Loucy (cell line): Measurements from ENCODE around the gene DTWD1.

ENCODE experiments used
- H2AFZ ChIP-seq: fragments of 200-600 bp; sonication (generic); 2 replicates; pipeline ENCODE4 v1.6.0; 2016; ENCODE audit warnings: antibody characterized with exemption, mild to moderate bottlenecking, low read length, moderate library complexity
- H3F3A ChIP-seq: fragments of 200-600 bp; 2 replicates; pipeline ENCODE4 v1.6.0; 2016; ENCODE audit warnings: antibody characterized with exemption, low read depth, mild to moderate bottlenecking
- H3K27me3 ChIP-seq: fragments of 200-600 bp; sonication (generic); 2 replicates; pipeline ENCODE4 v1.6.1; 2014; ENCODE audit warnings: low read length, mild to moderate bottlenecking; ENCODE audit not compliant: insufficient read depth, poor library complexity, severe bottlenecking
- H3K36me3 ChIP-seq: fragments of 200-600 bp; sonication (generic); 2 replicates; pipeline ENCODE4 v1.6.1; 2016; ENCODE audit warnings: low read length; ENCODE audit not compliant: insufficient read depth
- H3K4me1 ChIP-seq: fragments of 200-600 bp; sonication (generic); 2 replicates; pipeline ENCODE4 v1.5.1; 2014; ENCODE audit warnings: low read length, mild to moderate bottlenecking; ENCODE audit not compliant: insufficient read depth, poor library complexity, severe bottlenecking
- H3K4me2 ChIP-seq: fragments of 200-600 bp; sonication (generic); 2 replicates; pipeline ENCODE4 v1.6.0; 2014; ENCODE audit warnings: antibody characterized with exemption, low read length, low read depth, mild to moderate bottlenecking; ENCODE audit not compliant: poor library complexity, severe bottlenecking
- H3K4me3 ChIP-seq: fragments of 200-600 bp; sonication (generic); 2 replicates; pipeline ENCODE4 v1.5.1; 2014; ENCODE audit warnings: low read length, mild to moderate bottlenecking, mixed read lengths; ENCODE audit not compliant: poor library complexity, severe bottlenecking
- H3K79me2 ChIP-seq: fragments of 200-600 bp; sonication (generic); 2 replicates; pipeline ENCODE4 v1.6.1; 2014; ENCODE audit warnings: low read length; ENCODE audit not compliant: insufficient read depth
- H3K9ac ChIP-seq: fragments of 200-600 bp; sonication (generic); 2 replicates; pipeline ENCODE4 v1.6.0; 2014; ENCODE audit warnings: mild to moderate bottlenecking, low read depth, low read length, moderate library complexity; ENCODE audit not compliant: poor library complexity, severe bottlenecking
- H3K9me2 ChIP-seq: fragments of 200-600 bp; sonication (generic); replicated peaks from 2 replicates; pipeline ENCODE4 v1.6.1; 2016; ENCODE audit warnings: low read depth, low read length, mixed read lengths
- H3K9me3 ChIP-seq: fragments of 200-600 bp; sonication (generic); 2 replicates; pipeline ENCODE4 v1.6.1; 2014; ENCODE audit warnings: mild to moderate bottlenecking, antibody characterized with exemption, low read length, low read depth; ENCODE audit not compliant: insufficient read depth
- H4K20me1 ChIP-seq: fragments of 200-600 bp; sonication (generic); 2 replicates; pipeline ENCODE4 v1.6.0; 2014; ENCODE audit warnings: antibody characterized with exemption, low read length, mild to moderate bottlenecking; ENCODE audit not compliant: insufficient read depth, poor library complexity, severe bottlenecking
- EZH2phosphoT487 ChIP-seq: fragments of 200-600 bp; IDR thresholded peaks from 2 replicates; pipeline ENCODE4 v1.6.1; 2018; ENCODE audit warnings: antibody characterized with exemption, mild to moderate bottlenecking, moderate library complexity, borderline replicate concordance
- TF ChIP-seq, protein P1 (sequence below): fragments of 200-600 bp; sonication (generic); conservative IDR thresholded peaks from 2 replicates; pipeline ENCODE4 v1.5.1; 2014; ENCODE audit warnings: mild to moderate bottlenecking, antibody characterized with exemption, low read length

The DTWD1 gene

DNA sequence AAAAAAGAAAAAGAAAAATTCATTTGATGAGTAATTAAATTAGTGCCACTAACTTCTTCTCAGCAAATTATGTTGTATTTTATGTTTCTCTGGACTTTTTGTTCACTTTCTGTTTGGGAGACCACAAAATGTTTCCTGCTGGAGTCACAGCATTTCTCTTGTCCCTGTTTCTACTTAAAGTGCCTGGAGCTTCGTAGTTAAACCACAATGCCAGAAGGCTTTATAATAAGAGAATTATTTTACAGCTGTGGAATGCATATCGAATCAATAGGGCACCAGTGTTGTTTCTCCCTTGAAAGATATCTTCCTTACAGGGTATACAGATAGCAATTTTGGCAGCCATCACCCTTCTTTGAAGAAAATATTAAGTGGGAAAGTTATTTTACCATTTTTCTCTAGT lies 3.2 kb downstream of the DTWD1 start:
- peak overlapping the region; percentile 97 for H3K4me2 ChIP-seq
- H3K36me3 ChIP-seq = no peaks in the 10 kb centered on the region
- no peak for TF ChIP-seq EZH2phosphoT487
- TF ChIP-seq, protein P1, sequence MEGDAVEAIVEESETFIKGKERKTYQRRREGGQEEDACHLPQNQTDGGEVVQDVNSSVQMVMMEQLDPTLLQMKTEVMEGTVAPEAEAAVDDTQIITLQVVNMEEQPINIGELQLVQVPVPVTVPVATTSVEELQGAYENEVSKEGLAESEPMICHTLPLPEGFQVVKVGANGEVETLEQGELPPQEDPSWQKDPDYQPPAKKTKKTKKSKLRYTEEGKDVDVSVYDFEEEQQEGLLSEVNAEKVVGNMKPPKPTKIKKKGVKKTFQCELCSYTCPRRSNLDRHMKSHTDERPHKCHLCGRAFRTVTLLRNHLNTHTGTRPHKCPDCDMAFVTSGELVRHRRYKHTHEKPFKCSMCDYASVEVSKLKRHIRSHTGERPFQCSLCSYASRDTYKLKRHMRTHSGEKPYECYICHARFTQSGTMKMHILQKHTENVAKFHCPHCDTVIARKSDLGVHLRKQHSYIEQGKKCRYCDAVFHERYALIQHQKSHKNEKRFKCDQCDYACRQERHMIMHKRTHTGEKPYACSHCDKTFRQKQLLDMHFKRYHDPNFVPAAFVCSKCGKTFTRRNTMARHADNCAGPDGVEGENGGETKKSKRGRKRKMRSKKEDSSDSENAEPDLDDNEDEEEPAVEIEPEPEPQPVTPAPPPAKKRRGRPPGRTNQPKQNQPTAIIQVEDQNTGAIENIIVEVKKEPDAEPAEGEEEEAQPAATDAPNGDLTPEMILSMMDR = no peak
- no peaks in the 10 kb centered on the region for H3K9me2 ChIP-seq
- no peak overlapping the region for H2AFZ ChIP-seq
- peak overlapping the region; percentile 51 for H3K9ac ChIP-seq
- peaks cover 43% of the 10 kb centered on the region for H3K4me1 ChIP-seq
- H3F3A ChIP-seq = no peaks in the 10 kb centered on the region
- no peaks in the 10 kb centered on the region; the same call in 1 of the 2 replicates for H3K9me3 ChIP-seq
- H3K79me2 ChIP-seq = peaks cover 33% of the 10 kb centered on the region
- no peaks in the 10 kb centered on the region for H4K20me1 ChIP-seq
- H3K4me3 ChIP-seq = peak overlapping the region; percentile 89
- H3K27me3 ChIP-seq = no peaks in the 10 kb centered on the region

GRCh38 chr15:49625460-49626036 lies 4.7 kb downstream of the DTWD1 start:
- H3K4me2 ChIP-seq = no peak overlapping the region
- no peaks in the 10 kb centered on the region for H3K27me3 ChIP-seq
- no peak overlapping the region for H3K9ac ChIP-seq
- H2AFZ ChIP-seq = no peak overlapping the region
- peaks cover 34% of the 10 kb centered on the region for H3K4me1 ChIP-seq
- H3K79me2 ChIP-seq = peaks cover 26% of the 10 kb centered on the region
- H4K20me1 ChIP-seq = no peaks in the 10 kb centered on the region
- no peaks in the 10 kb centered on the region; the same call in 1 of the 2 replicates for H3K9me3 ChIP-seq
- no peaks in the 10 kb centered on the region for H3K9me2 ChIP-seq
- no peaks in the 10 kb centered on the region for H3F3A ChIP-seq
- H3K36me3 ChIP-seq = no peaks in the 10 kb centered on the region
- TF ChIP-seq, protein P1 = no peak
- no peak for TF ChIP-seq EZH2phosphoT487
- H3K4me3 ChIP-seq = no peak overlapping the region

DNA sequence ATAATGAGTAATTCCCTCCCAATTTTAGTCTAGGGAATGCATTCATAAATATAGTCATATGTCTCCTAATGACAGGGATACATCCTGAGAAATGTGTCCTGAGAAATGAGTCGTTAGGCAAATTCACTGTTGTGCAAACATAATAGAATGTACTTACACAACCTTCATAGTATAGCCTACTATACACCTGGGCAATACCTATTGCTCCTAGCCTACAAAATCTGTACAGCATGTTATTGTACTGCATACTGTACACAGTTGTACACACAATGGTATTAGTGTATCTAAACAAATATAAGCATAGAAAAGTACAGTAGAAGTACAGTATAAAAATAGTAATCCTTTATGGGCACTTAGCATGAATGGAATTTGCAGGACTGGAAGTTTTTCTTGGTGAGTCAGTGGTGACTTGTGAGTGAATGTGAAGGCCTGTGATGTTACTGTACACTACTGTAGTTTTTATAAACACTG lies 6.6 kb downstream of the DTWD1 start:
- Histone ChIP-seq H3K36me3 (no peaks in the 10 kb centered on the region), H3K9ac (no peak overlapping the region), H3K4me3 (no peak overlapping the region)

More for the DNA sequence above, 6.6 kb downstream of the DTWD1 start:
- Histone ChIP-seq H3K4me2 (no peak overlapping the region), H3K27me3 (no peaks in the 10 kb centered on the region), H3K9me3 (no peaks in the 10 kb centered on the region; the same call in 1 of the 2 replicates), H3K79me2 (peaks cover 10% of the 10 kb centered on the region), H3K9me2 (no peaks in the 10 kb centered on the region), H3F3A (no peaks in the 10 kb centered on the region), H3K4me1 (peaks cover 23% of the 10 kb centered on the region), H2AFZ (no peak overlapping the region), H4K20me1 (no peaks in the 10 kb centered on the region)
- TF ChIP-seq EZH2phosphoT487 = no peak
- TF ChIP-seq, protein P1 = no peak
